NB4 (cell line): ENCODE data around the gene DDX54.
"Not testable (repeated sequence)": the region's sequence is repeated elsewhere in the genome, so short reads cannot be mapped to it uniquely, and the experiment has no call there.

Experiments used
- DNase-seq: peaks from one replicate; pipeline ENCODE4 v3.0.0; 2010; ENCODE audit warnings: low read depth
- H3K4me3 ChIP-seq: one replicate; pipeline ENCODE4 v1.5.1; 2011; ENCODE audit warnings: mild to moderate bottlenecking, low read depth, low read length, moderate library complexity
- CTCF ChIP-seq: IDR thresholded peaks from one replicate; pipeline ENCODE4 v1.5.1; 2012; ENCODE audit warnings: low read depth, low read length
- MYC ChIP-seq: IDR thresholded peaks from 2 replicates; pipeline ENCODE4 v1.6.1; 2011; ENCODE audit warnings: low read depth, low read length
- POLR2A ChIP-seq: IDR thresholded peaks from 2 replicates; pipeline ENCODE4 v1.6.1; 2011; ENCODE audit warnings: mild to moderate bottlenecking; ENCODE audit not compliant: insufficient read length; ENCODE audit errors: extremely low read depth
- TF ChIP-seq, protein P1 (sequence below): IDR thresholded peaks from 2 replicates; pipeline ENCODE4 v1.6.1; 2011; ENCODE audit warnings: low read depth, low read length

DDX54 gene

DNA sequence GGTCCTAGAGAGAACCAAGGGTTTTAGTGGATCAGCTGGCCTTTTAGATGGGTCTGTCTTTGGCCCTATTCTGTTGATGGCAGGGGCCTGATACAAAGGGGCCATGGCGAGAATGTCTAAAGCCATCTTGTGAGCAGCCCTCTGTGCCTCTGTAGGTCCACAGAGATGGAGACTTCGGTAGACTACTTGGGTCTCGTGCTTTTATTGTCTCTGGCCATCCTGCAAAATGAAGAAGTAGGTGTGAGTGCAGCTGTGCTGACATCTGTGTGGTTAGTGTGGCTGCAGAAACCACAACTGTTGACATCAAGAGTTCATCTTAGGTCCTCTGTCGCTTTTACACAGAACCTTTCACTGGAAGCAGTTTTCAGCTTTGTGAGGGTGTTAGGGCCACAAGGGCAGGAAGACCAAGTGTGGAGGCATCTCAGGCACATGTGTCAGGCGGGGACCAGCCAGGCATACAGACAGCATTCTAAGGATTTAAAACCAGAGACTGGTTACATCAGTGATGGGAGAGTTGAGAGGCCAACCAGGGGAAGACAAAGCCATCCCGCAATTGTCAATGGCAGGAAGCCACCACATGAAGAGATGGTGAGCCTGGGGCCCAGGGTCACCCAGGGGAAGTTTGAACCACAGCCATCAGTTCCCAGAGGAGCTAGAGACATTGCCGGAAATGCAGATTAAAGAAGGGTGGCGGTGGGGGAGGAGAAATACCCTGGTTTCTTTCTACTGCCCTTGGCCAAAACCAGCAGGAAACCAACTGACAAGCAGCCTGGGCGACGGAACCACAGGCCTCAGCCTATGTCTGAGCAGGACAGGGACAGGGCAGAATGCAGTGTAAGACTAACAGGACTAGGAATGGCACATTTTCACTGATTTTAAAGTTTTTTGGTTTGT lies 23.0 kb upstream of the DDX54 start:
- peak overlapping the region; percentile 63 for H3K4me3 ChIP-seq

GRCh38 chr12:113207613-113208040 lies 22.3 kb upstream of the DDX54 start:
- H3K4me3 ChIP-seq, result peak overlapping the region; percentile 63
- TF ChIP-seq POLR2A (no peak), MYC (0 out of 2 replicates have a peak, but pooled peaks have one; percentile 21), CTCF (no peak)
- TF ChIP-seq, protein P1, sequence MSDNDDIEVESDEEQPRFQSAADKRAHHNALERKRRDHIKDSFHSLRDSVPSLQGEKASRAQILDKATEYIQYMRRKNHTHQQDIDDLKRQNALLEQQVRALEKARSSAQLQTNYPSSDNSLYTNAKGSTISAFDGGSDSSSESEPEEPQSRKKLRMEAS, result peak; percentile 36; the same call in 1 of the 2 replicates
- DNase-seq, result peak; percentile 94

More for the DNA sequence above, 23.0 kb upstream of the DDX54 start:
- TF ChIP-seq, protein P1, result peak; percentile 82
- TF ChIP-seq MYC (peak; percentile 84), CTCF (no peak), POLR2A (peak; percentile 35)
- DNase-seq, result peak; percentile 100

DNA sequence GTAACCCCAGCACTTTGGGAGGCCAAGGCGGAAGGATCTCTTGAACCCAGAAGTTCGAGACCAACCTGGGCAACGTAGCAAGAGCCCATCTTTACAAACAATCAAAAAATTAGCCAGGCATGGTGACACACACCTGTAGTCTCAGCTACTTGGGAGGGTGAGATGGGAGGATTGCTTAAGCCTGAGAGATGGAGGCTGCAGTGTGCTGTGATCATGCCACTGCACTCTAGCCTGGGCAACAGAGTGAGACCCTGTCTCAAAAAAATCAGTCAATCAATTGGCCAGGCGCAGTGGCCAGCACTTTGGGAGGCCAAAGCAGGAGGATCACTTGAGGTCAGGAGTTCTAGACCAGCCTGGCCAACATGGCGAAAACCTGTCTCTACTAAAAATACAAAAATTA lies 21.5 kb upstream of the DDX54 start:
- H3K4me3 ChIP-seq, DNase-seq: not testable (repeated sequence)

DNA sequence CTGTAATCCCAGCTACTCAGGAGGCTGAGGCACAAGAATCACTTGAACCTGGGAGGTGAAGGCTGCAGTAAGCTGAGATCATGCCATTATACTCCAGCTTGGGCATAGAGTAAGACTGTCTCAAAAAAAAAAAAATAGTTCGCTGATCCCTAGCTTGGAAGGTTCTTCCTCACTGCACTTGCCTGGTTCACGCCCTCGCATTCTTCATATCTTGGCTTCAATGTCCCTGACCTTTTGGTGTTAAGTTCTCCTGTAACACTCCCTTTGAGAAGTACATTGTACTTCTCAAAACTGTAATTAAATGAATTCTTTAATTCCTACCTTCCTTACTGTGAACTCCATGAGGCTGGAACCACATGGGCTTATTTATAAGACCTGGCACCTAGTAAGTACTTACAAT lies 19.5 kb upstream of the DDX54 start:
- TF ChIP-seq MYC, result no peak
- TF ChIP-seq POLR2A, result no peak
- TF ChIP-seq CTCF, result no peak
- TF ChIP-seq, protein P1, result no peak
- no peak overlapping the region for H3K4me3 ChIP-seq
- peak; percentile 72 for DNase-seq

- H3K4me3 ChIP-seq, result no peak overlapping the region
- no peak for TF ChIP-seq CTCF
- TF ChIP-seq, protein P1, result peak; percentile 35
- peak; percentile 88 for DNase-seq
These were observed 18.8 kb upstream of the DDX54 start for GRCh38 chr12:113203852-113204760.
